NCI-H1105 treated with DMSO at 0.1 percent for 48 hours (cell line): ENCODE measurements around the gene C1orf74.
"Not testable (repeated sequence)": the region's sequence is repeated elsewhere in the genome, so short reads cannot be mapped to it uniquely, and the experiment has no call there.

Experiments used
- DNase-seq: peaks from one replicate; lab custom pipeline; 2025; lab: John Stamatoyannopoulos, UW

Gene C1orf74

DNA sequence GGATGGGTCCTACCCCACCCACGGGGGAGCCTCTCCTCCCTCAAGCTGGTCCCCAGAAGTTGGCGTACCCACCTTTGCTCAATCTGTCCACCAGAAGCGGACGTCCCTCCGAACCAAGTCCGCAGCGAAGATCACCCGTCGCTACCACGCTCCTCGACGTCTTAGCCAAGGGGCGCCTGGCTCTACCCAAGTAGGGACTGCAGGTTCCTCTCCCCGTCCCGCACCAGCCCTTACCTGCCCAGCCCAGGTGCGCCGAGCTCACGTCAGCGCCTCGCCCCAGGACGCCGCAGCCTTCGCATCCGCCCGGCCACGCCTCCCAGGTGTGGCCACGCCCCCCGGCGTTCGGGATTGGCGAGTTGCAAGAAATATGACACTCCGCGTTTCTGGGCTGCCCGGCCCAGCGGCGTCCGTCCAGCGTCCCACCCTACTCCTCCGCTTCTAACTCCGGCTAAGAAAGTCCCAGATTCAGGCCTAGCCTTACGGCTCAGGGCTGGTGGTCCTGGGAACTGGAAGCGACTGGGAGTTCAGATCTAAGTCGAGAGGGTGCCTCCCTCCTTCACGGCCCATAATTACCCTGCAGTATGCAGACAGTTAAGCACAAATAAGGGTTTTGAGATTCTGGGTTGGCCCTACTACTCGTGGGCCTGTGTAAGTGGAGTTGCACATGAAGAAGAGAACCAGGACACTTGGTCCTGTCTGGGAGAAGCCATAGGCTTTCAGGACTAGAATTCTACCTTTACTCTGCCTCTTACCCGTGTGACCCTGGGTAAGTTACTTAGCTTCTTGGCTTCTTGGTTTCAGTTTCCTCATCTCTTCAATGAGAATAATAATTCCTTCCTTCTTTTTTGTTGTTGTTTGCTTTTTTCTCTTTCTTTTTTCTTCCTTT is 21.8 kb upstream of the C1orf74 start, which contains the start of gene IRF6:
TSS of gene IRF6 (minus strand) at position 268 of the 886 bp plus-strand sequence. CDS start 4,729 bp downstream, outside the sequence.
- peak; percentile 83 for DNase-seq

DNA sequence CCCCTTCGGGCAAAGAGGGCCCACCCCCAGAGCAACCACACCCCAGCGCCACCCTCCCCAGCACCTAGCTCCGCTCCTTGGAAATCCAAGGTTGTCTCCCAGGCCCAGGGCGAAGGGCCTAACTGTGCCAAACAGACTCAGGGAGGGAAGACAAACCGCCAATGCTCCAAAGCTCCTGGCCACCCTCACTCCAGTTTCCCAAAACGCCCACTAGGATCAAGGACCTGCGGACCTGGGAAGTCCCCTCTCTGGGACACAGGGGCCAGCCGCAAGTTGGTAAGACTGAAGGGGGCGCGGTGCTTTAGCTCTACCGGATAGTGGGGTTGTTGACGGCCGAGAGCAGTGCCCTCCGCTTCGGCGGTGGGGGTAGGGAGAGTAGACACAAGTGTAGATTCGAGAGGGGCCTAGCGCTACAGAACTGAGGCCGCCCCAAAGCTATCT is 21.0 kb upstream of the C1orf74 start:
- DNase-seq = no peak

DNA sequence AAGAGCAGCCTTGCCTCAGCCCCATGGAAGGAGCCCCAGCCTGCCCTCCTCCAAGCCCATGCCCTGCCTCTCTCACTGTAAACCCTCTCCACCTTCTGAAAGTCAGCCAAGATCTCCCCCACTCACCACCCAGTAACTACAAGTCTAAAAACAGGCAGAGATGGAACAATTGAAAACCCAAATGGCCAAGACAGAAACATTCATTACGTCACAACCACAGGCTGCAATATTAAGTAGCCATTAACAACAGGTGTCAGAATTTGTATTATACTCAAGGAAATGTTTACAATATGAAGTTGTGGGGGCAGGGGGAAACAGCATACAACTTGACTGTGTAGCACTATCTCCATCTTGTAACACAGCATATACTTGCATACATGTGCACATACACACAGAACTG is 19.2 kb upstream of the C1orf74 start:
- DNase-seq = no peak

DNA sequence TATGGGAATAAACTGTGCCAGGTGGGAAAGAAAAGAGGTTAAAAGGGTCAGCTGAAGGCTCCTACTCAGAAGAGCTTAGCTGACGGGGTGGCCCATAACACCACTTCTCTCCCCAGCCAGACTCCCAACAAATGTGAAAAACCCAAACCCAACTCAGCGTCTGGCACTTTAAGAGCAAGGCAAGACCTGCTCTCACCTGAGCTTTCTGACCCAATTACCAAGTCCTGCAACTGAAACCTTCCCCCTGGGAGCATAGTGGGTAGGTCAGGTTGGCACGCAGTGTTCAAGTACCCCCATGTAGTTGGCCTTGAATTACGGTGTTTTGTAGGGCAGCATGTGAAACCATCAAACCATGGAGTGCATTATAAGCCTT is 18.4 kb upstream of the C1orf74 start:
- no peak for DNase-seq

DNA sequence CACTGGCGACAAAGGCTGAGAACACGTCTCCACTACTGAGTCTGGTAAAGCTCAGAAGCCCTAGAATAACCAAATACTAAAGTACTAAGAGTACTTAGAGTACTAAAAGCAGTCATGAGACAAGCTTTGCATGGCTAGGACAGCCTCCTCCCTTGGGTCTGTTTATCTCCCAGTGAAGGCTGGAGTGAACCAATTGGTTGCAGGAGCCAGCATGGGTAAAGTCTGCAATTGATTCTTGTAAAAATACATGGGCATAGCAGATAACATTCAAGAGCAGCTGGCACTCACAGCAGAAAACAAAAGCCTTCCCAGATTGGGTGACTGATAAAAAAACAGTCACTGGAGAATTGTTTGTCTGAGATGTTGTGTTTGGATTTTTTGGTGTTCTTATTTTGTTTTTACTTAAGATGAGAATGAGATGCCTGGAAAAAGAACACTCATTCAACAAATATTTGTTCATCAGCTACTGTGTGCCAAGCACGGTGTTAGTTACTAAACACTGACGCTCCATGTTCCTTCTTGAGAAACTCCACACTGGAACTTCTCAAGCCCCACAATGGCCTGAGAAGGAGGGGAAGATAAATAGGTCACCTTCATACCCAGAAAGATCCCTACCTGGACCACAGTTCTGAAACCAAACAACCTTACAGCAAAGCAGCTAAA is 17.9 kb upstream of the C1orf74 start:
- no peak for DNase-seq

DNA sequence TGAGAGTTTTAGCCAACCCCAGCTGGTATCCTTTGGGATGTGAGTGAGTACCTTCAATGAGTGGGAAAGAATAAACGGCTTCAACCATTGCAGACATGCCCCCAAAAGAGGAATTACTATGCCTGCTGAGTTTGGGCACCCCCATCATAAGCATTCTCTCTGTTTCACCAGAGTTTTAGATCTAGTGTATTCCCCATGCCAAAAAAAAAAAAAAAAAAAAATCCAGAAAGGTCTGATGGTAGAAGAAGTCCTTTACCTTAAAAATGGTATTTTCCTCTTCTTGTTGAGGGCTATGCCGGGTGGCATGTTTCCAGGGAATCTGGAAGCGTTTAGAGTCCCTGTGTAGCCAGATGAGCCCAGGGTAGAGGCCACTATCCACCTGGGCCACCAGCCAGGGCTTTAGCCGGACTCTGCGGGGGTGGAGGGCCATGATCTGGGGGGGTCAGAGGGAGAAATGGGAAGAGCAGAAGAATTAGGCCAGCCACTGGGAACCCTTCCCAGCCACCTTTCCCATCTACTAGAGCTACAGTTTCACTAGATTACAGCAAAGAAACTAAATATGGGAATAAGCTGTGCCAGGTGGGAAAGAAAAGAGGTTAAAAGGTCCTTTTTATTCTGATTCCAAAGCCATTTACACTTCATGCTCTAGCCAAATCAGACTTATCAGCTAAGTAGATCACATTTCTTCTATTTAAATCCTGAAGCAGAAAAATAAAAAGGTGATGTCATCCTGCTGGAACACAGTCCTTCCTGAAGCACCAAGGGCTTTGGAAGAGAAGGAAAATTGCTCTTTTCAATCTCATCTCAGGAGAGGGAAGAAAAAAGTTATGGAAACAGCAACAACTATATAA is 16.9 kb upstream of the C1orf74 start:
- DNase-seq = no peak

DNA sequence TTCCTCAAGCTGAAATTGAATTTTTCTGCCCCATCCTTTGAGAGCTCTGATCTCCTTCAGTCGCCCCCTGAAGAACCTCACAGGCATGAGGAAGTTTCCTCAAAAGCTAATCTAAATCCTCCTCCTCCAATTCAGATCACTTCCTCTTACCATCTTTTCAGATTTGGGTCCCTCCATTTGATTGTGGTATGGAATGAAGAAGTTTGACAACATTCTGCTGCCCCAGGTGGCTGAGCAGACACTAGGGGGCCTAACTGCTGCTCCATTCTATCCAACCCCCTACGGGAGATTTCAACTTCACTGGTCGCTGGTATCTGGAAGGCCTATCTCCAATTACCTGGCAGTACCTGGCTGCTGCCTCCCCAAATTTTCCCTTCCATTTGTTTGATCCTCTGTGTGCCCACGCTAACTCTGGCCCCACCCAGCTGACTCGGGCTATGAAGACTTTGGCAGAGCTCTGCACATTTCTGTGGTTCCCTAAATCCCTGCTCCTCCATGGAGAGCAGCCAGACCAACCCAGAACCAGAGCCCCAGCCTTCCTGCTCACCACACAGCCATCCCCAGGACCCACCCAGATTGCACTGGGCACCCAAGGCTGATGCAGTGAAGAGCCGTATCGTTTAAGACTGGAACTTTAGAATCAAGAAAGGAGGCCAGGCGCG is 13.8 kb upstream of the C1orf74 start:
- DNase-seq = no peak

DNA sequence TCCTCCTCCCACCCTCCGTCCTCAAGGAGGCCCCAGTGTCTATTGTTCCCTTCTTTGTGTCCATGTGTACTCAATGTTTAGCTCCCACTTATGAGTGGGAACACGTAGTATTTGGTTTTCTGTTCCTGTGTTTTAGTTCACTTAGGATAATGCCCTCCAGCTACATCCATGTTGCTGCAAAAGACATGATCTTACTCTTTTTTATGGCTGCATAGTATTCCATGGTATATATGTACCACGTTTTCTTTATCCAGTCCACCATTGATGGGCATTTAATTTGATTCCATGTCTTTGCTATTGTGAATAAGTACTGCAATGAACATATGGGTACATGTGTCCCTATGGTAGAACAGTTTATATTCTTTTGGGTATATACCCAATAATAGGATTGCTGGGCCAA is 9.4 kb upstream of the C1orf74 start:
- DNase-seq = not testable (repeated sequence)

DNA sequence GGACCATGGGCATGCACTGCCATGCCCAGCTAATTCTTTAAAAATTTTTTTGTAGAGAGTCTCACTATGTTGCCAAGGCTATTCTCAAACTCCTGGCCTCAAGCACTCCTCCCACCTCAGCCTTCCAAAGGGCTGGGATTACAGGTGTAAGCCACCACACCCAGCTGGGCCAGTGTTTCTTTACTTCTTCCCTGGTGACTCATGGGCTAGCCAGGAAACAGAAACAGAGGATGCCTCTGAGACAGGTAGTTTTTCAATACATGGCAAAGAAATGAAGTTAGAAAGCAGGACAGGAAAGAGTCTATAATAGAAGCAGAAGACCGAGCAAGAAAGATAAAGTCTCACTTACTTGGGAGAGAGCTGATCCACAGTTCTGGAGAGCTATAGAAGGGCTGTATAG is 7.6 kb upstream of the C1orf74 start:
- DNase-seq = no peak

DNA sequence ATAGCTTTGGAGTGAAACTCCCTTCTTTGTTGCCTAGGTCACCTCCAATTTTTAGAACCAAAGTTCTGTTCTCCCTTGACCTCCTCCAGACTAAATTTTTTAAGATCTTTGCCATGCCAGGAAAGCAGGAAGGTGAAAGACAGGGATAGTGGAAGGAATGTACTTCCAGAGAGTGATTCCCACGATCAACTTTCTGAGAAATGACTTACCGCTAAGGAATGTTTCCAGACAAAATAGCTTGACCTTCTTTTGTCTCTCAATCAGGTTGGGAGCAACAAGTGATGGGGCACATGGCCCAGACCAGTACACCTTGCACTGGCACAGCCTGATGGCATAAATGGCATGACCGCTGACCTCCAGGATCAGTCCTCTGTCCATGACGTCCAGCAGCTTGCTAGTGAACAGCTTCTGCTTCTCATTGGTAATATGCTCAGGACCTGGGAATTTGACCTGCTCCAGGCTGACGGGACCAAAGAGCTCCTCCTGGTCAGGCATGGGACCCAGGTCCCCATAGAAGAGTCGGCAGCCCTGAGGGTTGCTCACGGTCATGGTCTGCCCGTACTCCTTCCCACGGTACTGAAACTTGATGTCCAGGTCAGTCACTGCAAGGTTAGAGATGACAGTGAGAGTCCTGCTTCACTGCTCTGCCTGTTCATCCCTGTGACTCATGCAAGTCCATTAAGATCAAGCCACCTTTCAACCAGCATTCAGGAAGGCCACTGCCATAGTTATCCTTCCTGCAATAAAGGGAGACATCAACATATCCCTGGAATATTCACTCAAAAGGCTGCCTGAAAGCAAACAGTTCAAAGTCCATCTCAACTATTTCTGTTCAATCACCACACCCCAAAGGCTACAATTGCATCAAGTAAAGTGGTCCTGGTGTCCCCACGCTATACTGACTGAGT is 6.2 kb upstream of the C1orf74 start:
- no peak for DNase-seq

DNA sequence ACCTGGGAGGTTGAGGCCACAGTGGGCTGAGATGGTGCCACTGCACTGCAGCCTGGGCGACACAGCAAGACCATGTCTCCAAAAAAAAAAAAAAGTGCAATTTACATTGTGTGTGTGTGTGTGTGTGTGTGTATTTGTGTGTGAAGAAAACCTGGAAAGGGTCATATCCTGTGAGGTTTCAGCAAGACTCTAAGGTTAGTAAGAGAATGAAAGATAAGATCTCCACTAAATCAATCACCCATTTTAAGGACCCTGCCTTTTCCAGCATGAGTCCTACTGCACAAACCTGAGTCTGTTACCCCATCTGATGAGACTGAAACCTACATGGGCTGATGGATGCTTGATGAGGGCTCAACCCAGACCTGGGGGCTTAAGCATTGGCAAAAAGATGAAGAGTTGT is 4.9 kb upstream of the C1orf74 start:
- DNase-seq = no peak

DNA sequence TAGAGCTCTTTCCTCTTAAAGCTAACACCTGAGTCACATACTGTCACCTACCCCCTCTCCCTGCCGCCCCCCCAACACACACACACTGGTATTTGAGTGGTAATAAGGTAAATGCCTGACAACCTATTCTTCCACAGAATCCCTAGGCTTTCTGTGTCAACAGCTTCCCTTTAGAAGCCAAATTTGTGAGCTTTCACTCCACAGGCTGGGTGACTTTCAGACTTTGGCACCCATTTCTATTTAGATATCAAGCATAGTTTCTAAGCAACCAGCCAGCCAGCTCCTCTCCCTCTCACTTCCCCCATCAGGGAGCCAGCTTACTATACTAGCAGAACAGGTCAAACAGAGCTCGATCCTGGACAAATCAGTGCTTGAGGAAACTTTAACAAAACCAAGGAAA is 3.2 kb upstream of the C1orf74 start:
- DNase-seq = no peak

DNA sequence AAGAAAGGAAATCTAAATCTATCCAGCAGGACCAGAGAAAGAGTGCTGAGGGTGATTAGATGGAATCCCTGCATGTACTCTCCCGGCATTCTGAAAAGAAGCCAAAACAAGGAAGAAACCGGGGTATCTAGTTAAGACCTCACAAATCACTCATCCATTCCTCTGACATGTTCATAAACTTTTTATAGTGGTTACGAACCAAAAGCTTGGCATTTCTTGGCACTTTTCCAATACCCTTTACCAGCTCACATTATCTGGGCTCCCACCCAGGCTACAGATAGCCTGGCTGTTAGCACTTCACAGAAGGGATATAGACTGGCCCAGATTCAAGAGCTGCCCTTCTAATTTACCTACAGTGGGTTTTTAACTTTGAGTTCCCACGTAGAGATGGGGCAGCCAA is 1.8 kb upstream of the C1orf74 start:
- DNase-seq = no peak

DNA sequence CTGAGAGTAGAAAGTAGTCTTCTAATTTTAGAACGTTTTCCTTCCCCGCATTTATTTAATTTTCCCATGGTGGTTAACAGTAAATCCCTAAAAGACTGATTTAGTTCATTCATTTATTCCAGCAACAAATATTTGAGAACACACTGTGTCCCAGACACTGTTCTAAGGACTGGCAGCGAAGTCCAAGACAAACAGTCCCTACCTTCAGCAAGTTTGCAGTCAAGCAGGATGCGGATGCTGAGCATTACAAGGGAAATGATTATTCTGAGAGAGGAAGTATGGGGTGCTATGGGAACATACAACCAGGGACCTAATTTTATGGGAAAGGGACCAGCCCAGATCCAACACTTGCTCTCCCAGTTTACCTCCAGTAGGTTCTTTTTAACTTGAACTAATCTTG is 1.2 kb upstream of the C1orf74 start:
- no peak for DNase-seq

DNA sequence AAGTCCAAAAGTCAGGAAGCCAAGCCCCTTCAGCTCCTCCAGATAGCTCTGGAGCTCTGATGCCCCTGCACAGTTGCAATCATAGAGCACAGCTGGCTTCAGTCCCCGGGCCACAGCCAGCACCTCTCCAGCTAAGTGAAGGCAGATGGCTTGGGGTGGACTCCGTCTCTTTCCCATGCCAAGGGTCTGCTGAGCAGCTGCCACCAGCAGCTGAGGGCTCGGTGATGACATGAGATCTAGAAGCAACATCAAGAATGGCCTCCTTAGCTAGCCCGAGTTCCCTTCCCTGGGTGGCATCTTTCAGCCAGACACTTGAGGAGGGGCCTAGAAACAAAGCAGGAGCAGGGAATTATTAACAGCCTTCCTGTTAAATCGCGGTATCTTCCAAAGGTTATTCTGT is 973 bp downstream of the C1orf74 start:
- DNase-seq = no peak

DNA sequence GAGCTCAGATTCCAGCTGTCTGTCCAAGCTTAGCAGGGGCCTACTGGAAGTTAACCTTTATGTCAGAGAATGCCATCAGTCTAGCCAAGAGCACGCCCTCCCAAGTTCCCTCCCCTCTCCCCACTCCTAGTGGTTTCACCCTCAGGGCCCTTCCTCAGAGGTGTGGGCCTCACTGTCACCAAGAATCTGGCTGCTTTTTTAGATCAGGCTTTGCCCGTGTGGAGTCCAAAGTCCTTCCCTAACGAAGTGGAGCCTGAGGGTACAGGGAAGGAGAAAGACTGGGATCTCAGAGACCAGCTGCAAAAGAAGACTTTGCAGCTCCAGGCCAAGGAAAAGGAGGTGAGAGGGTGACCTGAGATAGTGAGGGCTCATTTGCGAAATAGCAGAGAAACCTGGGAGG is 4.1 kb downstream of the C1orf74 start:
- DNase-seq = no peak

DNA sequence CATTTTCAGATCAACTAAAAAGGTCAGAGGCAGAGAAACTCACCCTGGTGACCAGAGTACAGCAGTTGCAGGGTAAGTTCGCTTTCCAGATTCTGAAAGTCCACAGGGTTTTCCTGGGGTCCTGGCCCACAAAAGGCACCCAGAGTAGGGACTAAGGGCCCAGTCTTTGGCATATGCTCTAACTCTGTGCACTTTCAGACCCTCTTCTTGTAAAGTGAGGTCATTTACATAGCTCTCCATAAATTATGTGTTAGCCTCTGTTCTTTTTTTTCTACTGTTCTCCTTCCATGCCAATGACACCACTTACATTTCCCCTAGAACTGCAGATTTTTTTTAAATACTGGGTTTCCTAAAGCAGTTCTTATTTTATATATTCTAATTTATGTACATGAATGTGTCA is 6.3 kb downstream of the C1orf74 start:
- no peak for DNase-seq

DNA sequence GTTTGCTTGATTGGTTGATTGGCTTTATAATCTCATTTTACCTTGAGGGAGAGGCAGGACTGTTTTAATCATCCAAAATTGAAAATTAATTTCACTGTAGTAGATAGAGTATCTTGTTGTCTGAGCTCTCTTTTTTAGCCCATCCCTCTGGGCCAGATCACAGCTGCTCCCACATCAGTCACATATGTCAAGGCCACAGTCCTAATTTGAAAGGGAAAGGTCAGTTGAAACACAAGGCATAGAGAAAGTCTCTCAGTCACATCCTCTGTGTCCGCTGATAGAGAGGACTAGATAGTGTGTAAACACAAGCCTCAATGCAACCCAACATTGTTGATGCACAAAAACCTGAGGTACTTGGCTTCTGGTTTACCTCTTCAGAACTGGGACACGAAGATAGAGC is 6.8 kb downstream of the C1orf74 start:
- DNase-seq = no peak

DNA sequence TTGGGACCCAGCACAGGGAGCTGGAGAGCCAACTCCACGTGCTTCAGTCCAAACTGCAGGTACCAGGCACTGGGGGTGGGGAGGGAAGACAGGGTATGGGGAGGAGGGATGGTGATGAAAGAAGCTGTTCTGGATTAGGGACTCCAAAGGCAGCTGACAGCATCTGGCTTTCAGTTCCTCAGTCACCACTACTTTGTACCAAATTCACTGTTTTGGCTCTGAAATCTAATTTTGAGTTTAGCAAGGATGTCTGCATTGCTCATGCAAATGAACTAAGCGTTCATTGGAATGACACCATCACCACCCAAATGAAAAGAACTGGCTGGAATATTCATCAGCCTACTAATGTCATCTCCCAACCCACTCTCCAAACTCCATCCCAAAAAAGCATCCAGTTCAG is 8.7 kb downstream of the C1orf74 start:
- DNase-seq = no peak

DNA sequence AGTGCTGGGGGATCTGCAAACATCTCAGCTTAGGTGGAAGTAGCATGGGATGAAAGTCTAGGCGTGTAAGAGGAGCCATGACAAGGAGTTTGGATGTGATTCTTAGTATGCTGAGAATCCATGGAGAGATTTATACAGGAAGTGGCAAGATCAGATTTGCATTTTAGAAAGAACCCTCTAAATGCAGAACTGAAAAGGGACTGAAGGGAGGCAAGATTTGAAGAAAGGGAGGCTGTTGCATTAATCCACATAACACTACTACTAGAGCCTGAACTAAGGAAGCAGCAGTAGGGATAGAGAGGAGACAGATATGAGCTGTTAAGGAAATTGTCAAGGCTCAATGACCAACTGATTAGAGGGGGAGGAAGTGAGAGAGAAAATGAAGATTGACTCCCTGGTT is 9.8 kb downstream of the C1orf74 start:
- no peak for DNase-seq

DNA sequence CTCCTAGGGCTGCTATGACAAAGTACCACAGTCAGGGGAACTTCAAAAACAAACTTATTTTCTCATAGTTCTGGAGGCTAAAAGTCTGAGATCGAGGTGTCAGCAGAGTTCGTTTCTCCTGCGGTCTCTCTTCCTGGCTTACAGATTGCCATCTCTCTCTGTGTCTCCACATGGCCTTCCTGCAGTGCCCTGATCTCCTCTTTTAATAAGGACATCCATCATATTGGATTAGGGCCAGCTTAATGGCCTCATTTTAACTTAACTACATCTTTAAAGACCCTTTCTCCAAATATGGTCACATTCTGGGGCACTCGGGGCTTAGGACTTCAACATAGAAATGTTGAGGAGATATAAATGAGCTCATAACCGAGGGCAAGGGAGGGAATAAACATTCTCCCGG is 12.2 kb downstream of the C1orf74 start:
- DNase-seq = no peak
